Fibroblast of mammary gland (primary cell): ENCODE measurements around the gene LHX8.
"Not testable (repeated sequence)": the region's sequence is repeated elsewhere in the genome, so short reads cannot be mapped to it uniquely, and the experiment has no call there.

Experiments
- DNase-seq: peaks from one replicate; pipeline ENCODE4 v3.0.0-alpha.2; 2010; ENCODE audit warnings: low read depth
- H3K4me3 ChIP-seq: 2 replicates; pipeline ENCODE4 v1.5.1; 2011; ENCODE audit warnings: low read depth, mild to moderate bottlenecking, low read length, moderate library complexity; ENCODE audit not compliant: control insufficient read depth
- TF ChIP-seq, protein P1 (sequence below): conservative IDR thresholded peaks from 2 replicates; pipeline ENCODE4 v1.5.1; 2011; ENCODE audit warnings: low read depth, low read length, inconsistent platforms; ENCODE audit not compliant: control insufficient read depth, insufficient read depth

The LHX8 gene

DNA sequence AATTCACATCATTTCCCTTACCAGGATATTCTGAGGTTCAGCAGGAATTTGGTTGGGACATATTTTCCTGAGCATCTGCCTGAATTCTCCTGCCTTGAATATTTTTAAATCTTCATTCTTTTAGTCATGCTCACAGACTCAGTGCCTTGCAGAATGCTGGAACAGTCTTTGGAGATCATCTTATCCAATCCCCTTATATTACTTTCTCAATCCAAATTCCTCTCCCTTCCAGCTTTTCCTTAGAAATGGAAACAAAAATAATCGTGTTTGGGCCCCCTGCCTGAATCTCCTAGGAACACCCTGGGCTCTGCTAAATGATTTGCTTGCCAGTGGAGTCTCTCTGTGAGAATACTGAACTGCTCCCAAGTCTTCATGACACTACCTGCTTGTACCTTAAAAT lies 38.4 kb downstream of the LHX8 start:
- no peak for DNase-seq
- TF ChIP-seq, protein P1, sequence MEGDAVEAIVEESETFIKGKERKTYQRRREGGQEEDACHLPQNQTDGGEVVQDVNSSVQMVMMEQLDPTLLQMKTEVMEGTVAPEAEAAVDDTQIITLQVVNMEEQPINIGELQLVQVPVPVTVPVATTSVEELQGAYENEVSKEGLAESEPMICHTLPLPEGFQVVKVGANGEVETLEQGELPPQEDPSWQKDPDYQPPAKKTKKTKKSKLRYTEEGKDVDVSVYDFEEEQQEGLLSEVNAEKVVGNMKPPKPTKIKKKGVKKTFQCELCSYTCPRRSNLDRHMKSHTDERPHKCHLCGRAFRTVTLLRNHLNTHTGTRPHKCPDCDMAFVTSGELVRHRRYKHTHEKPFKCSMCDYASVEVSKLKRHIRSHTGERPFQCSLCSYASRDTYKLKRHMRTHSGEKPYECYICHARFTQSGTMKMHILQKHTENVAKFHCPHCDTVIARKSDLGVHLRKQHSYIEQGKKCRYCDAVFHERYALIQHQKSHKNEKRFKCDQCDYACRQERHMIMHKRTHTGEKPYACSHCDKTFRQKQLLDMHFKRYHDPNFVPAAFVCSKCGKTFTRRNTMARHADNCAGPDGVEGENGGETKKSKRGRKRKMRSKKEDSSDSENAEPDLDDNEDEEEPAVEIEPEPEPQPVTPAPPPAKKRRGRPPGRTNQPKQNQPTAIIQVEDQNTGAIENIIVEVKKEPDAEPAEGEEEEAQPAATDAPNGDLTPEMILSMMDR = no peak

DNA sequence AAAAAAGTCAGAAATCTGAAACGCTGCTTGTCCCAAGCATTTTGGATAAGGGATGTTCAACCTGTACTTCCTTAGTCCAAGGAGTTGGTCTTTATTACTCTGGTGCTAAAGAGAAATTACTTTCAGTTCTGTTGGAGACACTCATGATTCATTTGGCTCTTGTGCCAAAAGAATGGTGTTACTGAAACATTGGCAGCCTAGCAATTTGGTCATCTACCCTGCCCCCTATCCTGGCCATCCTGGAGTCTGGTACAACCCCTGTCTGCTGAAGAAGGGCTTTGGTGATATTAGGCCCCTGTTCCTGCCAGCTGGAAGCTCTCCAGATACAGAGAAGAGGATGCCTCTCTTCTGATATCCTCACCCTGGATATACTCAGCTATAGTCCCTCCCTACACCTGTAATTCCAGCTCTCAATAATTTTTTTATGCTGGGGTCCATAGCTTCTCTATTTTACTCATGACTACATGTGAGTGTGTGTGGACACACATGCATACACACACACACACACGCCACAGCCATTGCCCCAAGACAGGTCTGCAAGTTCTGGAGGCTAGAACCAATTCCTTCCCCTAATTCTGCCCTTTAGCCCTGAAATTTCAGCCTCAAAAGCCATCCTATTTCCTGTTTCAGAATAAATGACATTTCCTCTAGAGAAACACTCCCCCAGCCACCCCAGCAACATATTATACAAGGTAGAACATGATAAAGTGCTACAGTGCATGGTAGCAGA lies 40.0 kb downstream of the LHX8 start:
- TF ChIP-seq, protein P1 = no peak
- H3K4me3 ChIP-seq = no peak overlapping the region
- no peak for DNase-seq

More for the DNA sequence above, 38.4 kb downstream of the LHX8 start:
- H3K4me3 ChIP-seq = no peak overlapping the region

DNA sequence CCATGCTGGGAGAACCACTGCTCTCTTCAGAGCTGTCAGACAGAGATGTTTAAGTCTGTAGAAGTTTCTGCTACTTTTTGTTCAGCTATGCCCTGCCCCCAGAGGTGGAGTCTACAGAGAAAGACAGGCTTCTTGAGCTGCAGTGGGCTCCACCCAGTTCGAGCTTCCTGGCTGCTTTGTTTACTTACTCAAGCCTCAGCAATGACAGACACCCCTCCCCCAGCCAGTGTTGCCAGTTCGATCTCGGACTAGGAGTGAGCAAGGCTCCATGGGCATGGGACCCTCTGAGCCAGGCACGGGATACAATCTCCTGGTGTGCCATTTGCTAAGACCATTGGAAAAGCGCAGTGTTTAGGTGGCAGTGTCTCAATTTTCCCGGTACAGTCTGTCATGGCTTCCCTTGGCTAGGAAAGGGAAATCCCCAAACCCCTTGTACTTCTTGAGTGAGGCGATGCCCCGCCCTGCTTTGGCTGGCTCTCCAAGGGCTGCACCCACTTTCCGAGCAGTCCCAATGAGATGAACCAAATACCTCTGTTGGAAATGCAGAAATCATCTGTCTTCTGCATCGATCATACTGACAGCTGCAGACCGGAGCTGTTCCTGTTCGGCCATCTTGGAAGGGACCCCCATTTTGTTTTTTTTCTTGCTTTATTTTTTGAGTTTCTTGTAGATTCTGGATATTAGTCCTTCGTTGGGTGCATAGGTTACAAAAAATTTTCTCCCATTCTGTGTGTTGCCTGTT lies 47.2 kb downstream of the LHX8 start:
- not testable (repeated sequence) for H3K4me3 ChIP-seq, DNase-seq

- no peak for DNase-seq
- H3K4me3 ChIP-seq = no peak overlapping the region
- TF ChIP-seq, protein P1 = no peak
Measured at GRCh38 chr1:75188892-75189291, 54.7 kb downstream of the LHX8 start.

DNA sequence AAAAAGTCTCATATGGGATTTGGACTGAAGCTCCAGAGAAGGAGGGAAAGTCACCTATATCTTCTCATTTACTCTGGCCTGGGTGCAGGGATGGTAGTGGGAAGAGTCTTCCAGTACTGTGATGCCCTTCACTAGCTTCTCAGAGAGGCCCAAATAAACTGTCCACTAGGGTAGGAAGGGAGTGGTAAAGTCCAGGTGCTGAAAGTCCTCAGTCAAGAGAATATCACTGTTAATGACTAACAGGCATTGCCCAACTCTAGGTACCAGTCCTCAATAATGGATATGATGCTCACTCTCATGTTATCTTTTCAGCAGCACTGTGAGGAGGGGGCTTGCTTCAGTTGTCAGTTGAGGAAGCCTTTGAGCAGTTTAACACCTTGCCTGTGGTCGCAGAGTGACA lies 64.0 kb downstream of the LHX8 start:
- DNase-seq = no peak

GRCh38 chr1:75198761-75199160 lies 64.6 kb downstream of the LHX8 start:
- H3K4me3 ChIP-seq = no peak overlapping the region
- no peak for DNase-seq
- TF ChIP-seq, protein P1 = no peak

More for the DNA sequence above, 64.0 kb downstream of the LHX8 start:
- TF ChIP-seq, protein P1 = no peak
- no peak overlapping the region for H3K4me3 ChIP-seq

- DNase-seq = no peak
- TF ChIP-seq, protein P1 = no peak
- no peak overlapping the region for H3K4me3 ChIP-seq
Measured at GRCh38 chr1:75202751-75203150, 68.6 kb downstream of the LHX8 start.
